ENCODE measurements around the gene POU2F2.

Gene POU2F2

GRCh38 chr19:42092350-42092749 lies 39.9 kb downstream of the POU2F2 start:
- TF ChIP-seq CTCF (IDR thresholded peaks at IDR 0.05; ENCODE audit: low read depth, low read length): peak; percentile 63
- in situ Hi-C loops (cut with HindIII; ENCODE audit: low sequenced_read_pairs): no loop called here
- DNase-seq (ENCODE audit: low read depth, low spot score): no peak
- H3K4me3 ChIP-seq (ENCODE audit: low read depth, low read length): no peak overlapping the region

- TF ChIP-seq CTCF (IDR thresholded peaks at IDR 0.05; ENCODE audit: low read depth, low read length): no peak
- no peak overlapping the region for H3K4me3 ChIP-seq (ENCODE audit: low read depth, low read length)
- no peak for DNase-seq (ENCODE audit: low read depth, low spot score)
- in situ Hi-C loops (cut with HindIII; ENCODE audit: low sequenced_read_pairs): no loop called here
These were observed 40.5 kb downstream of the POU2F2 start for GRCh38 chr19:42091742-42092141.

- H3K4me3 ChIP-seq (ENCODE audit: low read depth, low read length): no peak overlapping the region
- TF ChIP-seq CTCF (IDR thresholded peaks at IDR 0.05; ENCODE audit: low read depth, low read length): no peak
- in situ Hi-C loops (cut with HindIII; ENCODE audit: low sequenced_read_pairs): no loop called here
- DNase-seq (ENCODE audit: low read depth, low spot score): no peak
These were observed 40.9 kb downstream of the POU2F2 start for GRCh38 chr19:42091300-42091699.

- in situ Hi-C loops (cut with HindIII; ENCODE audit: low sequenced_read_pairs): no loop called here
- DNase-seq (ENCODE audit: low read depth, low spot score): no peak
These were observed 41.6 kb downstream of the POU2F2 start for GRCh38 chr19:42090672-42091071.

GRCh38 chr19:42089772-42090171 lies 42.5 kb downstream of the POU2F2 start:
- H3K4me3 ChIP-seq (ENCODE audit: low read depth, low read length): no peak overlapping the region
- in situ Hi-C loops (cut with HindIII; ENCODE audit: low sequenced_read_pairs): no loop called here
- no peak for TF ChIP-seq CTCF (IDR thresholded peaks at IDR 0.05; ENCODE audit: low read depth, low read length)
- no peak for DNase-seq (ENCODE audit: low read depth, low spot score)

More at GRCh38 chr19:42090672-42091071, 41.6 kb downstream of the POU2F2 start:
- TF ChIP-seq CTCF (IDR thresholded peaks at IDR 0.05; ENCODE audit: low read depth, low read length): no peak
- no peak overlapping the region for H3K4me3 ChIP-seq (ENCODE audit: low read depth, low read length)

GRCh38 chr19:42089191-42089750 lies 43.0 kb downstream of the POU2F2 start:
- no peak for TF ChIP-seq CTCF (IDR thresholded peaks at IDR 0.05; ENCODE audit: low read depth, low read length)
- no peak for DNase-seq (ENCODE audit: low read depth, low spot score)
- in situ Hi-C loops (cut with HindIII; ENCODE audit: low sequenced_read_pairs): no loop called here
- no peak overlapping the region for H3K4me3 ChIP-seq (ENCODE audit: low read depth, low read length)
